DOHH2 (cell line): ENCODE data around the gene COLEC11.

Experiments used
- CTCF ChIP-seq: fragments of 200-600 bp; sonication (generic); IDR thresholded peaks from one replicate; pipeline ENCODE4 v1.5.1; 2014; ENCODE audit warnings: antibody characterized with exemption, mild to moderate bottlenecking, low read depth, low read length; ENCODE audit not compliant: poor library complexity, severe bottlenecking
- EZH2phosphoT487 ChIP-seq: fragments of 200-600 bp; sonication (generic); IDR thresholded peaks from 2 replicates; pipeline ENCODE4 v1.6.1; 2017; ENCODE audit warnings: borderline replicate concordance, mild to moderate bottlenecking, antibody characterized with exemption, low read length, moderate library complexity, mixed read lengths

- TF ChIP-seq CTCF: no peak
- no peak for TF ChIP-seq EZH2phosphoT487
Observed at GRCh38 chr2:3647831-3648651, 53.1 kb downstream of the COLEC11 start.
